Hepatocyte (in vitro differentiated cells): ENCODE measurements around the gene CCN6.

Source experiments
- CTCF ChIP-seq: fragments of 200-600 bp; sonication (generic); IDR thresholded peaks from 2 replicates; pipeline ENCODE4 v1.5.1; 2016; ENCODE audit warnings: antibody characterized with exemption, mild to moderate bottlenecking; ENCODE audit not compliant: poor library complexity
- EZH2 ChIP-seq: fragments of 200-600 bp; sonication (generic); IDR thresholded peaks from 2 replicates; pipeline ENCODE4 v1.6.1; 2016; ENCODE audit warnings: antibody characterized with exemption, mild to moderate bottlenecking, borderline replicate concordance
- EZH2phosphoT487 ChIP-seq: fragments of 200-600 bp; sonication (generic); IDR thresholded peaks from one replicate; pipeline ENCODE4 v1.6.1; 2018; ENCODE audit warnings: antibody characterized with exemption, mild to moderate bottlenecking, low read depth, moderate library complexity; ENCODE audit not compliant: unreplicated experiment, severe bottlenecking

- TF ChIP-seq CTCF, result no peak
- TF ChIP-seq EZH2, result no peak
- no peak for TF ChIP-seq EZH2phosphoT487
Measured at GRCh38 chr6:112021691-112022310, 32.1 kb upstream of the CCN6 start.
